CD4-positive, alpha-beta memory T cell (primary cell): ENCODE measurements around the gene GAD2. TPM values are rescaled to one million over a fixed set of nuclear protein-coding genes. Genes with fewer than 3 reads are reported as not detected.

Source experiments
- CTCF ChIA-PET: fragments of 350-600 bp; sonication (Branson Sonifier 250); formaldehyde crosslinking; loops from one replicate; lab custom pipeline; 2021; ENCODE audit warnings: inconsistent platforms; ENCODE audit not compliant: partially characterized antibody; lab: Charles Lee
- POLR2A ChIA-PET: fragments of 350-600 bp; sonication (Branson Sonifier 250); formaldehyde crosslinking; loops from one replicate; lab custom pipeline; 2021; ENCODE audit not compliant: partially characterized antibody; lab: Charles Lee
- DNase-seq, 5 donors: peaks; one replicate each; pipeline versions ENCODE4 v3.0.0 to v3.0.0-alpha.2; 2020 to 2022; ENCODE audit warnings: mixed read lengths in 1 of 5
- H3K27ac ChIP-seq: one replicate; pipeline ENCODE4 v1.7.0; 2013; ENCODE audit warnings: low read depth, low read length
- H3K27me3 ChIP-seq: 2 replicates; pipeline ENCODE4 v1.7.0; 2013; ENCODE audit warnings: mild to moderate bottlenecking, low read length, moderate library complexity; ENCODE audit not compliant: insufficient read depth
- H3K36me3 ChIP-seq: 2 replicates; pipeline ENCODE4 v1.7.0; 2013; ENCODE audit warnings: mild to moderate bottlenecking, low read length, moderate library complexity; ENCODE audit not compliant: insufficient read depth
- H3K4me1 ChIP-seq: 2 replicates; pipeline ENCODE4 v1.7.0; 2013; ENCODE audit warnings: mild to moderate bottlenecking, low read length, moderate library complexity; ENCODE audit not compliant: insufficient read depth
- H3K4me3 ChIP-seq, 2 donors: one replicate each; pipeline ENCODE4 v1.7.0; 2013; ENCODE audit warnings: low read length in 2 of 2, mild to moderate bottlenecking in 1 of 2
- H3K9me3 ChIP-seq, 2 donors: one replicate each; pipeline ENCODE4 v1.7.0; 2013; ENCODE audit warnings: low read length in 2 of 2, control low read depth in 1 of 2; ENCODE audit not compliant: control insufficient read depth in 1 of 2
- H3K27ac Mint-ChIP-seq, 7 donors: one replicate each; pipeline ENCODE4 v1.8.0; 2020 to 2021; ENCODE audit warnings: mixed read lengths in 7 of 7, mild to moderate bottlenecking in 6 of 7, inconsistent platforms in 3 of 7, moderate library complexity in 3 of 7
- H3K27me3 Mint-ChIP-seq, 2 donors: one replicate each; pipeline ENCODE4 v1.8.0; 2020 to 2021; ENCODE audit warnings: mixed read lengths in 2 of 2
- H3K36me3 Mint-ChIP-seq, 2 donors: one replicate each; pipeline ENCODE4 v1.8.0; 2020 to 2021; ENCODE audit warnings: mixed read lengths in 2 of 2, inconsistent platforms in 1 of 2, mild to moderate bottlenecking in 1 of 2
- H3K4me1 Mint-ChIP-seq, 4 donors: one replicate each; pipeline ENCODE4 v1.8.0; 2020 to 2021; ENCODE audit warnings: mixed read lengths in 4 of 4, mild to moderate bottlenecking in 1 of 4
- H3K4me3 Mint-ChIP-seq, 8 donors: one replicate each; pipeline ENCODE4 v1.8.0; 2020 to 2021; ENCODE audit warnings: mixed read lengths in 8 of 8, mild to moderate bottlenecking in 7 of 8, moderate library complexity in 6 of 8, inconsistent platforms in 3 of 8
- H3K9me3 Mint-ChIP-seq, 8 donors: one replicate each; pipeline ENCODE4 v1.8.0; 2020 to 2021; ENCODE audit warnings: mixed read lengths in 8 of 8, mild to moderate bottlenecking in 5 of 8, inconsistent platforms in 3 of 8, moderate library complexity in 1 of 8
- intact Hi-C: fragments of 100-400 bp; cut with micrococcal nuclease; formaldehyde crosslinking; loops from one replicate; pipeline ENCODE4 v1.15.1; 2023
- polyA plus RNA-seq, 2 donors: library from polyadenylated mRNA; unstranded; fragments of 300-500 nt; fragmentation: Illumina TruSeq; gene quantifications; one replicate each; pipeline ENCODE4 v1.2.3, GENCODE V29; 2021
- total RNA-seq, 2 experiments: library from RNA; stranded (reverse); gene quantifications; one replicate each; pipeline ENCODE4 v1.2.3, GENCODE V29; 2021

Gene GAD2
- total and polyA plus RNA-seq, 4 experiments from 2014 or later = not detected

DNA sequence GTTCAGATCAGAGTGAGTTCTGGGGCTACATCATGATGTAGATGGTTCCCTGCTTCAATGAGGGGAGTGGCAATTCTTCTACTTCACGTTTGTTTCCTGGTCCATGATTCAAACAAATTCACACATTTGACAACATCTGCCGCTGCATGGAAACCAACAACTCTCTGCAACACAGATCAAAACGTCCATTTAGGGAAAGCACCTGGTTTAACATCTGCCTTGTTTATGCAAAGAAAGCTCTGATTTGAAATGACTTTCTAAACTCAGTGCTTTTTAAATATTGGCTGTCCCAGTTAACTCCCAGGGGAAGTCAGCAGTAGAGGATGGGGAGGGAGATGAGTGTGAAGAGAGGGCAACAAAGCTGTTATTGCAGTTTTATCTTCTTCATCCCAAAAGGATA is 93.8 kb downstream of the GAD2 start:
- POLR2A ChIA-PET = no interaction called here
- peaks cover 24 to 44% of the 10 kb centered on the region in 2 donors for H3K27me3 Mint-ChIP-seq

DNA sequence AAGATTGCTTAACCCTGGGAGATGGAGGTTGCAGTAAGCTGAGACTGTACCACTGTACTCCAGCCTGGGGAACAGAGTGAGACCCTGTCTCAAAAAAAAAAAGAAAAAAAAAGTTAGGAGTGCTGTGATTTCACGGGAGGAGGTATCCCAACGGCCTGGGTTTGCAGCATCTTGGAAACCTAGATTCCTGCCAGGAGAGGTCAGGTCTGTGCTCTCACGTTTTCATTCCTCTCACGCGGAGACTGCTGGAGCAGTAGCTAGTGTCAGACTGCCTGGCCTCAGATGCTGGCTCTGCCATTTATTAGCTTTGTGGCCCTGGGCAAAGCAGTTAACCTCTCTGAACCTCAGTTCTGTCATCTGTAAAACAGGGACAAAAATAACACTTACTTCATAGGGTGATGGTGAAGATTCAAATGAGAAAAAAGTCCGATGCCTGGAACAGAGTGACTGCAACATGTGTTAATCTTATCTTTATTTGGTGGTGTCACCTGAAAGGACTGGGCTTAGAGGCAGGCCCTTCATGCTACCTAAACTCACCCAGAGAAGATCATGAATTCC is 94.9 kb downstream of the GAD2 start:
- POLR2A ChIA-PET = no interaction called here
- Histone ChIP-seq H3K27ac (no peak overlapping the region), H3K27me3 (peaks cover 9% of the 10 kb centered on the region), H3K4me3 (no peak overlapping the region), H3K36me3 (no peaks in the 10 kb centered on the region), H3K9me3 (no peaks in the 10 kb centered on the region), H3K4me1 (no peaks in the 10 kb centered on the region)
- DNase-seq = no peak
- intact Hi-C loops = no loop called here
- H3K27me3 Mint-ChIP-seq = peaks cover 23 to 41% of the 10 kb centered on the region in 2 donors
- no peak overlapping the region for H3K27ac Mint-ChIP-seq
- H3K36me3 Mint-ChIP-seq = no peaks in the 10 kb centered on the region
- peaks cover 0 to 2% (median 0%) of the 10 kb centered on the region in 8 donors for H3K9me3 Mint-ChIP-seq
- CTCF ChIA-PET = no interaction called here
- no peak overlapping the region for H3K4me3 Mint-ChIP-seq
- no peaks in the 10 kb centered on the region for H3K4me1 Mint-ChIP-seq

More for the DNA sequence above, 93.8 kb downstream of the GAD2 start:
- DNase-seq = no peak
- Histone ChIP-seq H3K36me3 (no peaks in the 10 kb centered on the region), H3K27me3 (peaks cover 8% of the 10 kb centered on the region), H3K4me3 (no peak overlapping the region), H3K27ac (no peak overlapping the region), H3K4me1 (no peaks in the 10 kb centered on the region), H3K9me3 (no peaks in the 10 kb centered on the region)
- intact Hi-C loops = no loop called here
- Mint-ChIP-seq H3K4me3 (no peak overlapping the region), H3K4me1 (no peaks in the 10 kb centered on the region), H3K36me3 (no peaks in the 10 kb centered on the region), H3K9me3 (peaks cover 0 to 2% (median 0%) of the 10 kb centered on the region in 8 donors), H3K27ac (no peak overlapping the region)
- CTCF ChIA-PET = no interaction called here

DNA sequence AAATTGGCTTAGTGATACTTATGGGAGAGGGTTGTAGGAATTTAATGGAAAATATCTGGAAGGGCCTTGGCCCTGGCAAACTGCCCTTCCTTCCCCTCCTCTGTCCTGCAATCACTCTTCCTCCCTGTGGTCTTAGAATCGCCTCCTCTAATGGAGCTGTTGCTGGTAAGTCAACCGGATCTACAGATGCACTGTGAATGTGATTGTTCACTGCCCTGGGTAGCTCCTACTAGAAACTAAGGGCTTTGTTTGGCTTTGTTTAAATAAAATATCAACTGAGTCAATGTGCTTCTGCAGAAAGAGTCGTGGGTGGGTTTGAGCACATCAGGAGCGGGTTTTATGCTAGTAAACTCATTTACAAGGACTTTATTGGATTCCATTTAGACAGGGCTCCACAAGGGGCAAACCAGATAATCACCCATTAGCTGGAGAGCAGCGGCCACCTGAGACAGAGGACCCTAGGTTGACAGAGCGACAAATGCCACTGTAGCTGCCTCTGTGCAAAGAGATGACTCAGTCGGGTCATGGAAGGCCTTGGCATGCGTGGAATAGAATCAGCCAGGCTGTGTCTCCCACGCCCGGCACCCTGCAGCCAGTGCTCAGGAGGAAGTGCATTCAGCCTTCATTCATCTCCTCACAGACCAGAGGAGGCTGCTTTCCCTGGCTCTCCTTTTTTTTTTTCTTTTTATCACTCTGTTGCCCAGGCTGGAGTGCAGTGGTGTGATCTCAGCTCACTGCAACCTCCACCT is 97.9 kb downstream of the GAD2 start:
- no peaks in the 10 kb centered on the region for H3K4me1 ChIP-seq
- no peak overlapping the region for H3K27ac Mint-ChIP-seq
- peaks cover 15 to 29% of the 10 kb centered on the region in 2 donors for H3K27me3 Mint-ChIP-seq
- H3K27ac ChIP-seq = no peak overlapping the region
- H3K36me3 ChIP-seq = no peaks in the 10 kb centered on the region
- intact Hi-C loops = no loop called here
- DNase-seq = no peak
- no peaks in the 10 kb centered on the region for H3K4me1 Mint-ChIP-seq
- ChIA-PET CTCF (no interaction called here), POLR2A (no interaction called here)
- no peaks in the 10 kb centered on the region for H3K36me3 Mint-ChIP-seq
- no peak overlapping the region for H3K4me3 ChIP-seq
- no peak overlapping the region for H3K4me3 Mint-ChIP-seq
- H3K27me3 ChIP-seq = peaks cover 13% of the 10 kb centered on the region
- peaks cover 0 to 2% (median 0%) of the 10 kb centered on the region in 8 donors for H3K9me3 Mint-ChIP-seq
- H3K9me3 ChIP-seq = no peaks in the 10 kb centered on the region

DNA sequence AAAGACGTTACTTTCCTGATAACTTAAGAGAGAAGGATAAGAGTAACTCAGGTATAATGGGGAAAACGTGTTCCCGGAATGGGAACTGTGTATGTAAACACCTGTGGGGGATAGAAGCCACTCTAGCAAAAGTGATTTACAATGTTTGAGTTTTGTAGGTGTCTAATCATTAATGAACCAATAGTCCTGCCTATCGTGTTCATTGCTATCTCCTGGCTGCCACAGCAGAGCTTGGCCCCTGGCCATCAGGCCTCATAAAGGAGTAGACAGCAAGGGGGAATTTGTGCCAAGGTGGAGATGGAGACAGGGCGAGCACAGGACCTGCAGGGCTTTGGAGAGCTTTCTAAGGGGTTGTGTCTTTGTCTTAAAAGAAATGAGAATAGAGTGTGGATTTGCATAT is 102.1 kb downstream of the GAD2 start:
- H3K36me3 Mint-ChIP-seq = no peaks in the 10 kb centered on the region
- no peaks in the 10 kb centered on the region for H3K4me1 Mint-ChIP-seq
- CTCF ChIA-PET = no interaction called here
- H3K27ac Mint-ChIP-seq = no peak overlapping the region
- Histone ChIP-seq H3K4me3 (no peak overlapping the region), H3K27me3 (peaks cover 5% of the 10 kb centered on the region), H3K27ac (no peak overlapping the region), H3K4me1 (no peaks in the 10 kb centered on the region), H3K36me3 (no peaks in the 10 kb centered on the region), H3K9me3 (no peaks in the 10 kb centered on the region)
- no peak for DNase-seq
- no peak overlapping the region for H3K4me3 Mint-ChIP-seq
- no peaks in the 10 kb centered on the region for H3K9me3 Mint-ChIP-seq
- intact Hi-C loops = no loop called here
- peaks cover 12 to 13% of the 10 kb centered on the region in 2 donors for H3K27me3 Mint-ChIP-seq
- POLR2A ChIA-PET = no interaction called here

DNA sequence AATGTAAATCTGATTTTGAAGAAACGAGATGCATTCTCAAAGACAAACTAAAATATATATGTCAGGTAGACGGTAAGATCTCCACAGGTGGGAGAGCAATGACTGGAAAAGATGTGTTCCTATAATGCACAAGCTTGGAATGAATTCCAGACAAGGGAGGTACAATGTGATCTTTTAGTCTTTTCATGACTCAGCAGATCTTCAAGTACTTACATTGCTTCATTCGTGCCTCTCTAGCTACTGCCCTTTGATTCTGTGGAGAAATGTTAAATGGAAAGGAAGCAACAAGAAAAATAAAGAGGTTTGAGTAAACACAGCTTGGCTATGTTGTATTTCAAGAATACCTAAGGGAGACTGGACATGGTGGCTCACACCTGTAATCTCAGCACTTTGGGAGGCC is 106.6 kb downstream of the GAD2 start:
- ChIA-PET CTCF (interaction anchor here (1.4 kb wide), 1 partner anchor 11 kb away, joined by 4 read pairs; no protein-coding TSS in a partner anchor), POLR2A (no interaction called here)
- no peak overlapping the region for H3K4me3 Mint-ChIP-seq
- intact Hi-C loops = no loop called here
- Histone ChIP-seq H3K36me3 (no peaks in the 10 kb centered on the region), H3K4me3 (no peak overlapping the region), H3K4me1 (no peaks in the 10 kb centered on the region), H3K27ac (no peak overlapping the region), H3K27me3 (no peaks in the 10 kb centered on the region), H3K9me3 (no peaks in the 10 kb centered on the region)
- H3K4me1 Mint-ChIP-seq = no peaks in the 10 kb centered on the region
- DNase-seq = no peak
- peaks cover 5 to 7% of the 10 kb centered on the region in 2 donors for H3K27me3 Mint-ChIP-seq
- no peak overlapping the region for H3K27ac Mint-ChIP-seq
- H3K9me3 Mint-ChIP-seq = peaks cover 0 to 4% (median 0%) of the 10 kb centered on the region in 8 donors
- H3K36me3 Mint-ChIP-seq = no peaks in the 10 kb centered on the region

DNA sequence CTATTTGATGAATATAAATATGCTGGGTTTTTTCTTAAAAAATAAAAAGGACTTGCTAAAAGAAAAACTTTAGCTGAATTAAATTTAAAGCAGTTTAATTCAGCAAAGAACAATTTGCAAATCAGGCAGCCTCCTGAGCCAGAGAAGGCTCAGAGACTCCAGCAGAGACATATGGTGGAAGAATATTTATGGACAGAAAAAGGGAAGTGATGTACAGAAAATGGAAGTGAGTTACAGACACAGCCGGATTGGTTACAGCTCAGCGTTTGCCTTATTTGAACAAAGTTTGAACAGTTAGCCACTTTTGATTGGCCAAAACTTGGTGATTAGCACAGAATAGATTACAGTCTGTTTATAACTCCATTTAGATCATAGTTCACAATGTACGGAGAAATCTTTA is 110.3 kb downstream of the GAD2 start:
- H3K4me1 ChIP-seq = no peaks in the 10 kb centered on the region
- Mint-ChIP-seq H3K4me3 (no peak overlapping the region), H3K27ac (no peak overlapping the region), H3K9me3 (peaks cover 0 to 4% (median 0%) of the 10 kb centered on the region in 8 donors), H3K27me3 (peaks cover 2 to 5% of the 10 kb centered on the region in 2 donors), H3K4me1 (peaks cover 0 to 4% (median 3%) of the 10 kb centered on the region in 4 donors), H3K36me3 (no peaks in the 10 kb centered on the region)
- intact Hi-C loops = no loop called here
- CTCF ChIA-PET = no interaction called here
- POLR2A ChIA-PET = no interaction called here
- no peak overlapping the region for H3K27ac ChIP-seq
- no peaks in the 10 kb centered on the region for H3K27me3 ChIP-seq
- H3K4me3 ChIP-seq = no peak overlapping the region
- no peaks in the 10 kb centered on the region for H3K36me3 ChIP-seq
- H3K9me3 ChIP-seq = no peaks in the 10 kb centered on the region
- no peak for DNase-seq

DNA sequence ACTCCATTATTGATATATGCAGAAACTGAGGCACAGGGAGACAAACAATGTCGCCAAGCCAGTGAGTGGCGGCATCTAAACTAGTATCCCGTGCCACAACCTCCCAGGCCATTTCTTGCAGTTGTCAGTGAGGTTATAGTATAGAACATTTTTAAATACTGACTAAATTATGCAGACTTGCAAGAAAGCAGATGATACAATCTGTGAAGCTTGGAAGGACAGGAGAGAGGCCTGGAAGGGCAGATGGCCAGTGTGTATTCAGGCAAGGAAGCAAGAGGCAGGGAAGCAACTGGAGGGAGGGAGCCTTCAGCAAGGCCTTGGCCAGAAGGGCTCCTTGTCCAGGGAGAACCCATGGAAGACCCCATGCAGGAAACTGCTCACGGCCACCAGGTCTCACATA is 111.2 kb downstream of the GAD2 start:
- no peak for DNase-seq
- ChIA-PET POLR2A (no interaction called here), CTCF (no interaction called here)
- intact Hi-C loops = no loop called here
- no peaks in the 10 kb centered on the region for H3K36me3 Mint-ChIP-seq
- no peaks in the 10 kb centered on the region for H3K27me3 ChIP-seq
- H3K9me3 ChIP-seq = no peaks in the 10 kb centered on the region
- peaks cover 0 to 5% of the 10 kb centered on the region in 2 donors for H3K27me3 Mint-ChIP-seq
- no peak overlapping the region for H3K4me3 Mint-ChIP-seq
- H3K27ac Mint-ChIP-seq = no peak overlapping the region
- no peaks in the 10 kb centered on the region for H3K4me1 ChIP-seq
- no peak overlapping the region for H3K27ac ChIP-seq
- H3K4me1 Mint-ChIP-seq = peaks cover 0 to 4% (median 3%) of the 10 kb centered on the region in 4 donors
- peaks cover 0 to 4% (median 0%) of the 10 kb centered on the region in 8 donors for H3K9me3 Mint-ChIP-seq
- no peak overlapping the region for H3K4me3 ChIP-seq
- H3K36me3 ChIP-seq = no peaks in the 10 kb centered on the region
